Transverse colon (tissue), 4 donors: ENCODE data around the gene PZP. TPM values are rescaled to one million over a fixed set of nuclear protein-coding genes. Genes with fewer than 3 reads are reported as not detected.

ENCODE experiments used
- DNase-seq: peaks from one replicate; pipeline ENCODE4 v3.0.0-alpha.2; 2019
- H3K27ac ChIP-seq, 4 donors: fragments of 200-600 bp; sonication (generic); 2 replicates each; pipeline ENCODE4 v1.5.1; 2016 to 2018; ENCODE audit warnings: inconsistent platforms in 4 of 4
- H3K27me3 ChIP-seq: fragments of 200-600 bp; sonication (generic); 2 replicates; pipeline ENCODE4 v1.5.1; 2017; ENCODE audit warnings: inconsistent platforms
- H3K36me3 ChIP-seq, 4 donors: fragments of 200-600 bp; sonication (generic); 2 replicates each; pipeline ENCODE4 v1.5.1; 2017 to 2019; ENCODE audit warnings: inconsistent platforms in 4 of 4
- H3K4me1 ChIP-seq, 4 donors: fragments of 200-600 bp; sonication (generic); 2 replicates each; pipeline ENCODE4 v1.5.1; 2017 to 2020; ENCODE audit warnings: inconsistent platforms in 4 of 4
- H3K4me3 ChIP-seq, 4 donors: fragments of 200-600 bp; sonication (generic); 1 replicate in 1 of 4; 2 replicates in 3 of 4; pipeline versions ENCODE4 v1.5.1 to v1.6.1; 2017 to 2019; ENCODE audit warnings: inconsistent platforms in 4 of 4
- H3K9me3 ChIP-seq, 2 donors: fragments of 200-600 bp; sonication (generic); 2 replicates each; pipeline ENCODE4 v1.5.1; 2017 to 2019; ENCODE audit warnings: inconsistent platforms in 2 of 2
- EP300 ChIP-seq: sonication (generic); formaldehyde crosslinking; IDR thresholded peaks from one replicate; pipeline ENCODE4 v1.6.1; 2017; ENCODE audit warnings: antibody characterized with exemption, low read depth
- POLR2A ChIP-seq: fragments of 450-650 bp; IDR thresholded peaks from one replicate; pipeline ENCODE4 v1.6.1; 2016; ENCODE audit warnings: antibody characterized with exemption, mild to moderate bottlenecking, moderate library complexity
- POLR2AphosphoS5 ChIP-seq, 3 donors: sonication (generic); formaldehyde crosslinking; IDR thresholded peaks; one replicate each; pipeline ENCODE4 v1.6.1; 2016; ENCODE audit warnings: antibody characterized with exemption in 3 of 3
- WGBS, 2 donors: methylation state at CpG; one replicate each; pipeline ENCODE4 v1.1.5; 2018; ENCODE audit warnings: low coverage in 1 of 2; 5-methylcytosine and 5-hydroxymethylcytosine counted together
- in situ Hi-C, 4 donors: fragments of 200-750 bp; cut with MboI; loops; one replicate each; pipeline versions ENCODE4 v1.15.0 to v1.15.1; 2017; ENCODE audit warnings: low sequenced_read_pairs in 3 of 4, low pct_ligation_motif_present in 1 of 4, low pct_unique_long_range_greater_than_20kb in 1 of 4
- intact Hi-C: fragments of 100-400 bp; cut with DNase I; formaldehyde crosslinking; loops from one replicate; pipeline ENCODE4 v1.15.1; 2023; ENCODE audit warnings: low total_unique reads
- total RNA-seq, 4 donors: library from RNA; depleted of rRNA; stranded (reverse); fragments of >200 nt; gene quantifications; one replicate each; pipeline ENCODE4 v1.1.0, GENCODE V29; 2016
- TF ChIP-seq, protein P1 (sequence below), 5 experiments: fragments of 200-600 bp in 3 of 5; fragments of 450-650 bp in 2 of 5; sonication (generic) in 3 of 5; IDR thresholded peaks; 1 replicate in 2 of 5; 2 replicates in 3 of 5; pipeline ENCODE4 v1.5.1; 2016 to 2017; ENCODE audit warnings: antibody characterized with exemption in 5 of 5, inconsistent platforms in 3 of 5, mild to moderate bottlenecking in 2 of 5, moderate library complexity in 1 of 5

PZP gene
- total RNA-seq, 4 donors from 2014 or later, result not detected

- Histone ChIP-seq H3K9me3 (no peaks in the 10 kb centered on the region), H3K36me3 (no peaks in the 10 kb centered on the region), H3K27me3 (no peaks in the 10 kb centered on the region), H3K27ac (no peak overlapping the region), H3K4me1 (no peaks in the 10 kb centered on the region), H3K4me3 (no peak overlapping the region)
- no peak for DNase-seq
- in situ Hi-C loops (no loop called here), intact Hi-C loops (no loop called here)
- TF ChIP-seq POLR2A, result no peak
- TF ChIP-seq POLR2AphosphoS5 (IDR thresholded peaks at IDR 0.05), result no peak
- TF ChIP-seq, protein P1, sequence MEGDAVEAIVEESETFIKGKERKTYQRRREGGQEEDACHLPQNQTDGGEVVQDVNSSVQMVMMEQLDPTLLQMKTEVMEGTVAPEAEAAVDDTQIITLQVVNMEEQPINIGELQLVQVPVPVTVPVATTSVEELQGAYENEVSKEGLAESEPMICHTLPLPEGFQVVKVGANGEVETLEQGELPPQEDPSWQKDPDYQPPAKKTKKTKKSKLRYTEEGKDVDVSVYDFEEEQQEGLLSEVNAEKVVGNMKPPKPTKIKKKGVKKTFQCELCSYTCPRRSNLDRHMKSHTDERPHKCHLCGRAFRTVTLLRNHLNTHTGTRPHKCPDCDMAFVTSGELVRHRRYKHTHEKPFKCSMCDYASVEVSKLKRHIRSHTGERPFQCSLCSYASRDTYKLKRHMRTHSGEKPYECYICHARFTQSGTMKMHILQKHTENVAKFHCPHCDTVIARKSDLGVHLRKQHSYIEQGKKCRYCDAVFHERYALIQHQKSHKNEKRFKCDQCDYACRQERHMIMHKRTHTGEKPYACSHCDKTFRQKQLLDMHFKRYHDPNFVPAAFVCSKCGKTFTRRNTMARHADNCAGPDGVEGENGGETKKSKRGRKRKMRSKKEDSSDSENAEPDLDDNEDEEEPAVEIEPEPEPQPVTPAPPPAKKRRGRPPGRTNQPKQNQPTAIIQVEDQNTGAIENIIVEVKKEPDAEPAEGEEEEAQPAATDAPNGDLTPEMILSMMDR (IDR thresholded peaks at IDR 0.05), result no peak
- no peak for TF ChIP-seq EP300
- 93 to 96% methylated on average over 2 of the region's 2 CpGs for WGBS, 2 donors
These were observed 6.3 kb upstream of the PZP start for GRCh38 chr12:9214534-9214933.

- Histone ChIP-seq H3K4me1 (no peaks in the 10 kb centered on the region), H3K4me3 (no peak overlapping the region), H3K27me3 (no peaks in the 10 kb centered on the region), H3K36me3 (no peaks in the 10 kb centered on the region), H3K27ac (no peak overlapping the region), H3K9me3 (no peaks in the 10 kb centered on the region)
- in situ Hi-C loops (no loop called here), intact Hi-C loops (no loop called here)
- DNase-seq, result no peak
- 83% methylated on average over 1 of the region's 1 CpG; no CpG with 5 or more reads in 1 of the 2 donors for WGBS, 2 donors
- TF ChIP-seq POLR2AphosphoS5 (IDR thresholded peaks at IDR 0.05), result no peak
- TF ChIP-seq EP300, result no peak
- TF ChIP-seq, protein P1 (IDR thresholded peaks at IDR 0.05), result no peak
- no peak for TF ChIP-seq POLR2A
These were observed 3.5 kb upstream of the PZP start for GRCh38 chr12:9211687-9212086.

DNA sequence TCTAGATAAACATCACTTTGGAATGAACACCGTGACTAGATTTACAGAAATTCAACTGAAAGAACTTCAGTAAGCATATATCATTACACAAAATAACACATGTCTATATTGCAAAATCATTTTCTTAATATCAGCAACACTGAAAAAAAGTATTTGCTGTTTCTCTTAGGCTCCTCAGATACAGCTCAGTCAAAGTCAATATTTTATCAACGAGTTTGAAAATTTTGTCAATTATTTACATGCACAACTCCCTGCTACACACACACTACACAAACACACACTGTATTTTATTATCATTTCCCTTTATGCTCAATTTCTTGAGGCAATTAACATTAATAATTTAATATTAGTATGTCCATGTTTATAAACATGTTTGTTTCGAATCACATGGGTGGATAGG, 3.8 kb downstream of the PZP start:
- H3K27ac ChIP-seq, result no peak overlapping the region
- H3K36me3 ChIP-seq, result no peaks in the 10 kb centered on the region
- in situ Hi-C loops (no loop called here), intact Hi-C loops (no loop called here)
- no peaks in the 10 kb centered on the region for H3K9me3 ChIP-seq
- WGBS, 2 donors, result 48 to 52% methylated on average over 3 of the region's 3 CpGs
- H3K27me3 ChIP-seq, result no peaks in the 10 kb centered on the region
- H3K4me1 ChIP-seq, result no peaks in the 10 kb centered on the region
- TF ChIP-seq, protein P1 (IDR thresholded peaks at IDR 0.05), result no peak
- no peak for TF ChIP-seq POLR2AphosphoS5 (IDR thresholded peaks at IDR 0.05)
- no peak for TF ChIP-seq POLR2A
- no peak for TF ChIP-seq EP300
- no peak for DNase-seq
- no peak overlapping the region for H3K4me3 ChIP-seq

DNA sequence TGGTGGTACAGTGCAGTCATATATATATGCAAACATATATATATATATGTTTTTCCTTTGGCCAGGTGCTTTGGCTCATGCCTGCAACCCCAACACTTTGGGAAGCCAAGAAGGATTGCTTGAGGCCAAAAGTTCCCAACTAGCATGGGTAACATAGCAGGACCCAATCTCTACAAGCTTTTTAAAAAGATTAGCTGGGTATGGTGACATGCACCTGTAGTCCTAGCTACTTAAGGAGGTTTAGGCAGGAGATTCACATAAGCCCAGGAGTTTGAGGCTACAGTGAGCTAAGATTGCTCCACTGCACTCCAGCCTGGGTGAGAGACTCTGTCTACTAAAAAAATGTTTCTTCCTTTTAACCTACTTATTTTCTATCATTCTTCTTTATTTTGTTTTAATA, 10.2 kb downstream of the PZP start:
- Histone ChIP-seq H3K4me3 (no peak overlapping the region), H3K36me3 (no peaks in the 10 kb centered on the region), H3K4me1 (no peaks in the 10 kb centered on the region), H3K27me3 (no peaks in the 10 kb centered on the region), H3K27ac (no peak overlapping the region), H3K9me3 (no peaks in the 10 kb centered on the region)
- DNase-seq, result no peak
- in situ Hi-C loops (no loop called here), intact Hi-C loops (no loop called here)
- TF ChIP-seq POLR2A (no peak), POLR2AphosphoS5 (IDR thresholded peaks at IDR 0.05) (no peak), EP300 (no peak)
- TF ChIP-seq, protein P1 (IDR thresholded peaks at IDR 0.05), result no peak
